ENCODE results near the gene EFHD2.
"Not testable (repeated sequence)": the region's sequence is repeated elsewhere in the genome, so short reads cannot be mapped to it uniquely, and the experiment has no call there.

Gene EFHD2

DNA sequence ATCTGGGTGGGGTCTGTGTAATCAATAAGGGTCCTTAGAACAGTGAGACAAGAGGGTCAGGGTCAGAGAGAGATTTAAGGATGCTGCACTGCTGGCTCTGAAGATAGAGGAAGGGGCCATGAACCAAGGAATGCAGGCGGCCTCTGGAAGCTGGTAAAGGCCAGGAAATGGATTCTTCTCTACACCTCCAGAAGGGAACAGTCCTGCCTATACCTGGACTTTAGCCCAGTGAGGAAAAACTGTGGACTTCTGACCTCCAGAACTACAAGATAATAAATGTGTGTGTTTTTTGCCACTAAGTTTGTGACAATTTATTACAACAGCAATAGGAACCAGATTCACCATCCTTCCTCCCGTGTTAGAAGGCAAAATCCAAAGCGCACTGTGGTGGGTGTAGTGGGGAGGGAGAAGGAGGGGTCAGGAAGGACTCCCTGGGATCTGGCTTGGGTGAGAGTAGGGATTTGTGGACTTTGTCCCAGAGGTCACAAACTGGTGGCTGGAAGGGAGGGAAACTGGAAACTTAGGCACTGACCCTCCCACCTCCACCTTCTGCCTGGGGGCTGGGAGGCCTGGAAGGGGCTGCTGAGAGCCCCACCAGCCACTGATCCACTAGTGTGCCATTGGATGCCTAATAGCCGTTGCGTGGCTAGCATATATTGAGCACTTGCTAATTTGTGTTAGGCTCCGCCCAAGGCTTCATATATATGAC lies 41.5 kb downstream of the EFHD2 start:
- Histone ChIP-seq H3K9ac (ENCODE audit: low read length) (no peak overlapping the region), H3K27ac (ENCODE audit: low read depth, low read length) (no peak overlapping the region), H3K36me3 (ENCODE audit: insufficient read depth, low read length) (no peaks in the 10 kb centered on the region), H3K4me1 (ENCODE audit: insufficient read depth, low read length) (peaks cover 3% of the 10 kb centered on the region), H3K4me3 (ENCODE audit: low read depth in 1 of 2, low read length in 2 of 2) (no peak overlapping the region), H3K27me3 (ENCODE audit: control insufficient read depth in 1 of 2, insufficient read depth in 2 of 2, low read length in 2 of 2) (no peaks in the 10 kb centered on the region), H3K9me3 (ENCODE audit: low read length) (no peaks in the 10 kb centered on the region)

DNA sequence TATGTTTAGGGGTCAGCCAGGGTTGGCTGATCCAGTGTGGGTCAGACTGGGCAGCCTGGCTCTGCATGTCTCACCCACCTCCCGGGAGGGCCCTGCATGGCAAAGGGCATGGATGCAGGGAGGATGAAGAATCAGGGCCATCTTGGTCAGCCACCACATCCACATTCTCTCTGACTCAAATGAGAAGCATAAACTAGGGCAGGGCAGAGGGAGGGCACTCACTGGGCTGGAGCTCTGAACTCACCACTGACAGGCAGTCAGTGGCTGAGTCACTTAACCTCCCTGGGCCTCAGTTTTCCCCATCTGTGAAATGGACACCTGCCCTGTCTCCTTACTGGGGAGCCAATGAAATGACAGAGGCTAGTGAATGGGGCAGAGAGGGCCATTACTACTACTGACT lies 42.5 kb downstream of the EFHD2 start:
- no peaks in the 10 kb centered on the region for H3K27me3 ChIP-seq (ENCODE audit: control insufficient read depth in 1 of 2, insufficient read depth in 2 of 2, low read length in 2 of 2)
- H3K9me3 ChIP-seq (ENCODE audit: low read length): no peaks in the 10 kb centered on the region
- H3K4me3 ChIP-seq (ENCODE audit: low read depth in 1 of 2, low read length in 2 of 2): no peak overlapping the region
- H3K27ac ChIP-seq (ENCODE audit: low read depth, low read length): no peak overlapping the region
- H3K36me3 ChIP-seq (ENCODE audit: insufficient read depth, low read length): no peaks in the 10 kb centered on the region
- H3K9ac ChIP-seq (ENCODE audit: low read length): no peak overlapping the region
- peaks cover 3% of the 10 kb centered on the region for H3K4me1 ChIP-seq (ENCODE audit: insufficient read depth, low read length)

DNA sequence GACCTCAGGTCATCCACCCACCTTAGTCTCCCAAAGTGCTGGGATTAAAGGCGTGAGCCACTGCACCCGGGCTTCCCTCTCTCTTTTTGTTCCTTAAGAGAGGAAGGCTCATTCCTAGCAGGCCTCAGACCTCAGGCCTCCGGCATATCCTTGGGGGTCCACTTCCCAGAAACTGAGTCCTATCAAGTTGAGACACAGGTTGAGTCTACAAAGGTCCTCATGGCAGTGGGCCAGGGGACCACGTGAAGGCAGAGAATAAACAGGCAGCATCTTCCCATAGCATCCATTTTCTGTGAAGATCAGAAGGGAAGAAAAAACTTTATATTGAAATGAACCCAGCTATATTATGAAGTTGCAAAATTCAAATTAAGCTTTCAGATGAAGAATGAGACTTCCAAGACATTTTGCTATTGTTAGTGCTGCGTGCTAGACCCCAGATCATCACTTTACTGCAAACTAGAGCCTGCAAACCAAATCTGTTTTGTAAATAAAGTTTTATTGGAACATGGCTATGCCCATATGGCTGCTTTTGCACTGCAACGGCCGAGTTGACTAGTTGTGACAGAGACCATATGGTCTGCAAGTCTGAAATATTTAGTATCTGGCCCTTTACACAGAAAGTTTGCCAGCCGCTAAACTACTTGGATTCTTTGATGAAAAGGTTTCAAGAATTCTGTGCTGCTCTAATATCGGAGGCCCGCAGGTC lies 43.3 kb downstream of the EFHD2 start:
- Histone ChIP-seq H3K4me3 (ENCODE audit: low read depth in 1 of 2, low read length in 2 of 2) (no peak overlapping the region), H3K27me3 (ENCODE audit: control insufficient read depth in 1 of 2, insufficient read depth in 2 of 2, low read length in 2 of 2) (no peaks in the 10 kb centered on the region), H3K9ac (ENCODE audit: low read length) (no peak overlapping the region), H3K36me3 (ENCODE audit: insufficient read depth, low read length) (no peaks in the 10 kb centered on the region), H3K9me3 (ENCODE audit: low read length) (no peaks in the 10 kb centered on the region), H3K27ac (ENCODE audit: low read depth, low read length) (no peak overlapping the region), H3K4me1 (ENCODE audit: insufficient read depth, low read length) (peaks cover 3% of the 10 kb centered on the region)

DNA sequence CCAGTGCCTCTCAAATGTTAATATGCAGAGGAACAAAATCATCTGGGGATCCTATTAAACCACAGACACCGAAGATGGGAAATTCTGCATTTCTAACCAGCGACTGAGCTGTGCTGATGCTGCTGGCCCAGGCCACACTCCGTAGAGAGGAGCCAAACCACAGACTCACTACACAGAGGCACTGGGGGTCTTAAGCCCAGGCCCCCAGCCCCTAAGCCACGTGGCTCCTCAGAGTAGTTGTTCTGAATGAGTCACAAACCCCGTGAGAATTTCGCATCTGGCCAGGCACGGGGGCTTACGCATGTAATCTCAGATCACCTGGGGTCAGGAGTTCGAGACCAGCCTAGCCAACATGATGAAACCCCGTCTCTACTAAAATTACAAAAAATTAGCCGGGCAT lies 44.0 kb downstream of the EFHD2 start:
- no peaks in the 10 kb centered on the region for H3K36me3 ChIP-seq (ENCODE audit: insufficient read depth, low read length)
- H3K27me3 ChIP-seq (ENCODE audit: control insufficient read depth in 1 of 2, insufficient read depth in 2 of 2, low read length in 2 of 2): no peaks in the 10 kb centered on the region
- no peak overlapping the region for H3K4me3 ChIP-seq (ENCODE audit: low read depth in 1 of 2, low read length in 2 of 2)
- no peaks in the 10 kb centered on the region for H3K9me3 ChIP-seq (ENCODE audit: low read length)
- no peak overlapping the region for H3K27ac ChIP-seq (ENCODE audit: low read depth, low read length)
- peaks cover 3% of the 10 kb centered on the region for H3K4me1 ChIP-seq (ENCODE audit: insufficient read depth, low read length)
- H3K9ac ChIP-seq (ENCODE audit: low read length): no peak overlapping the region

DNA sequence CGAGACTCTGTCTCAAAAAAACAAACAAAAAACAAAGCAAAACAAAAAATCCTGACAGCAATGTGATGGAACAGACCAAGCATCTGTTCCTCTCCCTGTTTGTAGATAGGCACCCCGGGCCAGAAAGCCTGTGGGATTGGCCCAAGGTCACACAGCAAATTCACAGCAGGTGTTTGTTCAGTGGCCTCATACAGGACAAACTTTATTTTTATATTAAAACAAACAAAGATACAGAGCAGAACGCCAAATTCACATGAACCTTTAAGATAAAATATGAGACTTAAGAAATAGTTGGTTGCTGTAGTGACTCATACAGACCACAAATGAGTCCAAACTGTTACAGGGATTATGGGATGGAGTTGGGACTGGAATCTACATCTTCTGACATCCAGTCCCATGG lies 44.6 kb downstream of the EFHD2 start:
- Histone ChIP-seq H3K9ac (ENCODE audit: low read length) (no peak overlapping the region), H3K9me3 (ENCODE audit: low read length) (no peaks in the 10 kb centered on the region), H3K27ac (ENCODE audit: low read depth, low read length) (no peak overlapping the region), H3K27me3 (ENCODE audit: control insufficient read depth in 1 of 2, insufficient read depth in 2 of 2, low read length in 2 of 2) (no peaks in the 10 kb centered on the region), H3K36me3 (ENCODE audit: insufficient read depth, low read length) (no peaks in the 10 kb centered on the region), H3K4me3 (ENCODE audit: low read depth in 1 of 2, low read length in 2 of 2) (no peak overlapping the region), H3K4me1 (ENCODE audit: insufficient read depth, low read length) (peaks cover 3% of the 10 kb centered on the region)

DNA sequence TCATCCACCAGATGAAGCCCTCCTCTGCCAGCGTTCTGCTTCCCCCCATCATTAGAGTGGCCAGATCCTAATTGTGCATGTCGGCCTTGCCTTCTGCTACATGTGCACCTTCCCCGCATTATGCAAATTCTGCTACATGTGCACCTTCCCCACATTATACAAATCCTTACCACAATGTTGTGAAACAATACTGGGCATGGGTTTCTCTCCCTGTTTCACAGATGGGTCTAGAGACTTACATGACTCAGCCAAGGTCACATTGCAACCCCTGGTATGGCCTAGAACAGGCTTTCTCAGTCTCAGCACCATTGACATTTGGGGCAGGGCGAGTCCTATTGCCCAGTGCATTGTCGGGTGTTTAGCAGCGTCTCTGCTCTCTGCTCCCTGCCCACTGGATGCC lies 45.8 kb downstream of the EFHD2 start:
- H3K27ac ChIP-seq (ENCODE audit: low read depth, low read length): no peak overlapping the region
- no peaks in the 10 kb centered on the region for H3K27me3 ChIP-seq (ENCODE audit: control insufficient read depth in 1 of 2, insufficient read depth in 2 of 2, low read length in 2 of 2)
- H3K4me1 ChIP-seq (ENCODE audit: insufficient read depth, low read length): peaks cover 3% of the 10 kb centered on the region
- no peaks in the 10 kb centered on the region for H3K9me3 ChIP-seq (ENCODE audit: low read length)
- H3K9ac ChIP-seq (ENCODE audit: low read length): no peak overlapping the region
- no peak overlapping the region for H3K4me3 ChIP-seq (ENCODE audit: low read depth in 1 of 2, low read length in 2 of 2)
- H3K36me3 ChIP-seq (ENCODE audit: insufficient read depth, low read length): no peaks in the 10 kb centered on the region

DNA sequence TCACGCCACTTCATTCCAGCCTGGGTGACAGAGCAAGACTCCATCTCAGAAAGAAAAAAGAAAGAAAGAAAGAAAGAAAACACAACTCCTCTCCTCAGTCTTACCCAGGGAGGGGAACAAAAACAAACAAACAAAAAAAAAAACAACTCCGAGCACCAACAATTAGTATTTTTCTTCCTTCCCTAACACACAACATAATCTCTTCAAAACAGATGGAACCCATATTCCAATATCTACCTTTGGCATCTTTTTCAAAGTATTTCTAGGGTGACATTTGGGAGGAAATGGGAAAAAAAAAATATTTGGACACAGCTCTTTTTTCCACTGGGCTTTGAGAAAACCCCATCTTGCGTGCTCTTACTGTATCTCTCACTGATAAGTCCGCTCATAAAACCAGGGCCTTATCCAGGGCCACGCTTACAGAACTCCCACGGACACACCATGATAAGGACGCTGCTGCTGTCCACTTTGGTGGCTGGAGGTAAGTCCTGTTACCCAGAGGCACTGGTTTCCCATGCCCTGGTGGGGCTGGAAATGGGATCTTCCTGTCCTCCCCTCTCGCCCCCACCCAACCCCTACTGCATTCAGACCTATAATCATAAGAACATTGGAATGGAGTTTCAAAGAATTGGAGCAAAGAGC lies 46.7 kb downstream of the EFHD2 start, which contains the start of gene CELA2A:
Gene CELA2A, plus strand, starts transcription at position 420 of the 642 bp plus-strand sequence. Its CDS starts 22 bp downstream, at position 442.
- H3K9me3 ChIP-seq (ENCODE audit: low read length): no peaks in the 10 kb centered on the region
- no peaks in the 10 kb centered on the region for H3K27me3 ChIP-seq (ENCODE audit: control insufficient read depth in 1 of 2, insufficient read depth in 2 of 2, low read length in 2 of 2)
- peaks cover 3% of the 10 kb centered on the region for H3K4me1 ChIP-seq (ENCODE audit: insufficient read depth, low read length)
- H3K9ac ChIP-seq (ENCODE audit: low read length): no peak within 1 kb of the TSS
- H3K4me3 ChIP-seq (ENCODE audit: low read depth in 1 of 2, low read length in 2 of 2): no peak within 1 kb of the TSS
- H3K36me3 ChIP-seq (ENCODE audit: insufficient read depth, low read length): no peaks in the 10 kb centered on the region
- no peak within 1 kb of the TSS for H3K27ac ChIP-seq (ENCODE audit: low read depth, low read length)

DNA sequence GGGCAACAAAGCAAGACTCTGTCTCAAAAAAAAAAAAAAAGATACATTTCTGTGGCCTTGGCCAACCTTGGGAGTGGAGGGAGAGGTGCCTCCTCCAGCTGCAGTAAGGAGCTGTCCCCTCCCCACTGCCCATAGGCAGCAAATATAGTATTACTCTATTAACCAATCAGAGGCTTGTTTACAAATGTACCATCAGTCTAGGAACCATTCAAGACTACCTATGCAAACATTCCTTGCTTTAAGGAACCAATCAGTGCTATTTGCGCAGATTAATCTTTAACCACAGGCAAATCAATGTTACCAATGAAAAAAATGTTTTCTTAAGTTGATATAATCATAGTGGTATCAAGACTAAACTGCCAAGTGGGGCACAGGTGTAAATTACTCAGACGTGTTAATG lies 47.9 kb downstream of the EFHD2 start:
- Histone ChIP-seq H3K9me3 (ENCODE audit: low read length) (no peaks in the 10 kb centered on the region), H3K4me3 (ENCODE audit: low read depth in 1 of 2, low read length in 2 of 2) (no peak overlapping the region), H3K27ac (ENCODE audit: low read depth, low read length) (no peak overlapping the region), H3K27me3 (ENCODE audit: control insufficient read depth in 1 of 2, insufficient read depth in 2 of 2, low read length in 2 of 2) (no peaks in the 10 kb centered on the region), H3K9ac (ENCODE audit: low read length) (no peak overlapping the region), H3K4me1 (ENCODE audit: insufficient read depth, low read length) (peaks cover 3% of the 10 kb centered on the region), H3K36me3 (ENCODE audit: insufficient read depth, low read length) (no peaks in the 10 kb centered on the region)

DNA sequence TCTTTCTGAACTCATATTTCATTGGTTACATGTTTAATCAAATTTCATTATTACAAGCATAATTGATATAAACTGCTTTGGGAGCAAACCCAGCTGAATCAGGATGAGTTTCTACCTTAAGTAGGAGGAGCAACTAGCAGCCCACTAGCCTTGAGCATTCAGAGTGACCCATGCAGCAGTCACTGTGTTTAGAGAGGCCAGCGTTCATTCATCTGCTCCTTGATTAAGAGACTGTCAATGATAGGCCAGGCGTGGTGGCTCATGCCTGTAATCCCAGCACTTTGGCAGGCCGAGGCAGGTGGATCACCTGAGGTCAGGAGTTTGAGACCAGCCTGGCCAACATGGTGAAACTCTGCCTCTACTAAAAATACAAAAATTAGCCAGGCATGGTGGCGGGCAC lies 48.7 kb downstream of the EFHD2 start:
- H3K9ac ChIP-seq (ENCODE audit: low read length); H3K27me3 ChIP-seq (ENCODE audit: control insufficient read depth in 1 of 2, insufficient read depth in 2 of 2, low read length in 2 of 2); H3K9me3 ChIP-seq (ENCODE audit: low read length); H3K4me3 ChIP-seq (ENCODE audit: low read depth in 1 of 2, low read length in 2 of 2); H3K36me3 ChIP-seq (ENCODE audit: insufficient read depth, low read length); H3K27ac ChIP-seq (ENCODE audit: low read depth, low read length); H3K4me1 ChIP-seq (ENCODE audit: insufficient read depth, low read length): not testable (repeated sequence)

DNA sequence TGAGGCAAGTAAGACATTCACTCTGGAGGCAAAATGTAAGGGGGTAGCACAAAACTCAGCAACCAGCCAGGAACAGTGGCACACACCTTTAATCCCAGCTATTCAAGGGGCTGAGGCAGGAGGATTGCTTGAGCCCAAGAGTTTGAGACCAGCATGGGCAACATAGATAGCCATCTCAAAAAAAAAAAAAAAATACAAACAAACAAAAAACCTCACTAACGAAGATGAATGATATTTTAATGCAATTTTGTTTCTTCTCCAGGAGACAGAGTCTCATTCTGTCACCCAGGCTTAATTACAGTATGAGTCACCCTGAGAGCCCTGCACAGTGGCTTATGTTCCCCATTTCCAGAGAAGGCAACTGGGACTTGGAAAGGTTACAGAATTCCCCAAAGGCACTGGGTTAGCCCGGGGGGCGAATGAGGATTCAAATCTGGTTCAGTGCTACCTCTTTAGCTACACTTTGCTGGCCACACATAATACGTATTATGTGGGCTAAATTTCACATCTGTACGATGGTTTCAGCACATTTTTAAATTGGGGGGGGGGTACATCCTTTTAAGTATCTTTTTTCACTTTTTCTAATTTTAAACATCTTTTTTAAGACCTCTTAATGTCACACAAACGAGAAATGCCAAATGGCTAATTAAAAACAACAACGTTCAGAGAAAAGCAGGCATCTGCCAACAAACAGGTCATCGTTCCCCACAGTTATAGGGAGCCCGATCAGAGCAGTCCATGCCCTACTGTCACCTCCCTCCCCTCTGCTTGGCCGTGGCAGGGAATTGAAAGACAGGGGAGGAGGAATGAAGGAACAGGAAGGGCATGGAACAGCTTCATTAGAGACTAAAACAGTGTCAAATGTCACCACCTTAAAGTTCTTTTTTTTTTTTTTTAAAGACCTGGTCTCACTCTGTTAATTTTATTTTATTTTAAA lies 50.4 kb downstream of the EFHD2 start:
- no peak overlapping the region for H3K9ac ChIP-seq (ENCODE audit: low read length)
- no peak overlapping the region for H3K4me3 ChIP-seq (ENCODE audit: low read depth in 1 of 2, low read length in 2 of 2)
- no peaks in the 10 kb centered on the region for H3K36me3 ChIP-seq (ENCODE audit: insufficient read depth, low read length)
- no peak overlapping the region for H3K27ac ChIP-seq (ENCODE audit: low read depth, low read length)
- H3K9me3 ChIP-seq (ENCODE audit: low read length): no peaks in the 10 kb centered on the region
- H3K27me3 ChIP-seq (ENCODE audit: control insufficient read depth in 1 of 2, insufficient read depth in 2 of 2, low read length in 2 of 2): no peaks in the 10 kb centered on the region
- H3K4me1 ChIP-seq (ENCODE audit: insufficient read depth, low read length): no peaks in the 10 kb centered on the region

DNA sequence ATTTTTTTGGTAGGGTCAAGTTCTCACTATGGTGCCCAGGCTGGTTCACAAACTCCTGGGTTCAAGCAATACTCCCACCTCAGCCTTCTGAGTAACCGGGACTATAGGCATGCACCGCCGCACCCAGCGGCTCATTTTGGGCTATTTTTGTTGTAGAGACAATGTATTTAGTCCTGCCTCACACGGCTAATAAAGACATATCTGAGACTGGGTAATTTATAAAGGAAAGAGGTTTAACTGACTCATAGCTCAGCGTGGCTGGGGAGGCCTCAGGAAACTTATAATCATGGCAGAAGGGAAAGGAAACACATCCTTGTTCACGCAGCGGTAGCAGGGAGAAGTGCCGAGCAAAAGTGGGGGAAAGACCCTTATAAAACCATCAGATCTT lies 51.0 kb downstream of the EFHD2 start:
- Histone ChIP-seq H3K9me3 (ENCODE audit: low read length) (no peaks in the 10 kb centered on the region), H3K4me3 (ENCODE audit: low read depth in 1 of 2, low read length in 2 of 2) (no peak overlapping the region), H3K9ac (ENCODE audit: low read length) (no peak overlapping the region), H3K4me1 (ENCODE audit: insufficient read depth, low read length) (no peaks in the 10 kb centered on the region), H3K36me3 (ENCODE audit: insufficient read depth, low read length) (no peaks in the 10 kb centered on the region), H3K27ac (ENCODE audit: low read depth, low read length) (no peak overlapping the region), H3K27me3 (ENCODE audit: control insufficient read depth in 1 of 2, insufficient read depth in 2 of 2, low read length in 2 of 2) (no peaks in the 10 kb centered on the region)

Measured in muscle layer of colon (tissue), 2 donors.